ENCODE data around the gene TPRA1. TPM values are rescaled to one million over a fixed set of nuclear protein-coding genes. Genes with fewer than 3 reads are reported as not detected.
A peak's percentile ranks its signal among the peaks of the same experiment; 100 is the strongest.

TPRA1 gene
- polyA plus RNA-seq, 3 donors = 20.2 to 29.4 (median 23.4) TPM

DNA sequence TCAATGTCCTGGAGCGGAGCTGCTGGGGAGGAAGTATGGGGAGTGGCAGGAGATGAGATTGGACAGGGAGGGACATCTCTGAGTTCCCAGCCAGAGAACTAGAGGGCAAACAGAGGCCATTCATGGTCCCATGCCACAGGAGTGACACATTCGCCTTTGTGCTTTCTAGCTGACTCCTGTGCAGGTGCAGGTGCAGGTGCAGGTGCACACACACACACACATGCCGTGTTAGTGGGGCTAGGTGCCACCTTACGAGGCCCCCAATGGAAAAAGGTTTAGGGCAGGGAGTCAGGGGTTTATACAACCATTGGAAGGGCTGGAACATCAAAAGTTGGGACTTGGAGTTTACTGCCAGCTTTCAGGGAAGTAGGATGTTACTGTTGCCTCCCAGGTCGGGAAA lies 52.0 kb downstream of the TPRA1 start:
- no peaks in the 10 kb centered on the region for H3K9me3 Mint-ChIP-seq
- no peak for DNase-seq
- no peaks in the 10 kb centered on the region for H3K9me3 ChIP-seq (replicated peaks in 1 of 2; ENCODE audit: control insufficient read depth in 1 of 2, insufficient read depth in 1 of 2, low read length in 2 of 2)
- no peaks in the 10 kb centered on the region for H3K79me2 ChIP-seq (ENCODE audit: insufficient read depth, low read length)
- no peak overlapping the region for H3K27ac Mint-ChIP-seq
- no peak overlapping the region for H2AFZ ChIP-seq (ENCODE audit: insufficient read depth, low read depth, low read length, poor library complexity, severe bottlenecking)
- H3K27ac ChIP-seq (ENCODE audit: low read depth in 1 of 2, low read length in 2 of 2) = no peak overlapping the region
- H3K9ac ChIP-seq (ENCODE audit: insufficient read depth, low read length, poor library complexity, severe bottlenecking) = no peak overlapping the region
- TF ChIP-seq, protein P1, sequence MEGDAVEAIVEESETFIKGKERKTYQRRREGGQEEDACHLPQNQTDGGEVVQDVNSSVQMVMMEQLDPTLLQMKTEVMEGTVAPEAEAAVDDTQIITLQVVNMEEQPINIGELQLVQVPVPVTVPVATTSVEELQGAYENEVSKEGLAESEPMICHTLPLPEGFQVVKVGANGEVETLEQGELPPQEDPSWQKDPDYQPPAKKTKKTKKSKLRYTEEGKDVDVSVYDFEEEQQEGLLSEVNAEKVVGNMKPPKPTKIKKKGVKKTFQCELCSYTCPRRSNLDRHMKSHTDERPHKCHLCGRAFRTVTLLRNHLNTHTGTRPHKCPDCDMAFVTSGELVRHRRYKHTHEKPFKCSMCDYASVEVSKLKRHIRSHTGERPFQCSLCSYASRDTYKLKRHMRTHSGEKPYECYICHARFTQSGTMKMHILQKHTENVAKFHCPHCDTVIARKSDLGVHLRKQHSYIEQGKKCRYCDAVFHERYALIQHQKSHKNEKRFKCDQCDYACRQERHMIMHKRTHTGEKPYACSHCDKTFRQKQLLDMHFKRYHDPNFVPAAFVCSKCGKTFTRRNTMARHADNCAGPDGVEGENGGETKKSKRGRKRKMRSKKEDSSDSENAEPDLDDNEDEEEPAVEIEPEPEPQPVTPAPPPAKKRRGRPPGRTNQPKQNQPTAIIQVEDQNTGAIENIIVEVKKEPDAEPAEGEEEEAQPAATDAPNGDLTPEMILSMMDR (IDR thresholded peaks at IDR 0.05) = no peak
- 89% methylated on average over 1 of the region's 5 CpGs for WGBS (ENCODE audit: insufficient coverage)
- H3K4me3 Mint-ChIP-seq = no peak overlapping the region
- H3K4me1 Mint-ChIP-seq = no peaks in the 10 kb centered on the region
- no peaks in the 10 kb centered on the region for H3K36me3 ChIP-seq (replicated peaks in 1 of 2; ENCODE audit: control insufficient read depth in 1 of 2, insufficient read depth in 2 of 2, low read length in 2 of 2)
- H3K4me3 ChIP-seq (replicated peaks in 1 of 3; ENCODE audit: low read depth in 2 of 3, low read length in 3 of 3) = no peak overlapping the region
- no peaks in the 10 kb centered on the region for H3K4me1 ChIP-seq (ENCODE audit: control insufficient read depth in 1 of 2, insufficient read depth in 2 of 2, low read length in 2 of 2)
- no peaks in the 10 kb centered on the region for H4K20me1 ChIP-seq (ENCODE audit: insufficient read depth, low read length)
- no peaks in the 10 kb centered on the region for H3K27me3 ChIP-seq (ENCODE audit: control insufficient read depth in 2 of 2, insufficient read depth in 2 of 2, low read length in 2 of 2)
- peaks cover 12 to 16% (median 14%) of the 10 kb centered on the region in 3 donors for H3K27me3 Mint-ChIP-seq (ENCODE audit: low read depth in 3 of 3)
- intact Hi-C loops (cut with micrococcal nuclease) = no loop called here
- no peaks in the 10 kb centered on the region for H3K36me3 Mint-ChIP-seq
- H3K4me2 ChIP-seq (replicated peaks; ENCODE audit: extremely low read depth, low read length, poor library complexity, severe bottlenecking) = no peak overlapping the region

- peaks cover 10 to 14% (median 13%) of the 10 kb centered on the region in 3 donors for H3K27me3 Mint-ChIP-seq (ENCODE audit: low read depth in 3 of 3)
- no peak overlapping the region for H3K9ac ChIP-seq (ENCODE audit: insufficient read depth, low read length, poor library complexity, severe bottlenecking)
- no peaks in the 10 kb centered on the region for H3K36me3 ChIP-seq (replicated peaks in 1 of 2; ENCODE audit: control insufficient read depth in 1 of 2, insufficient read depth in 2 of 2, low read length in 2 of 2)
- no peaks in the 10 kb centered on the region for H3K9me3 Mint-ChIP-seq
- no peak overlapping the region for H3K27ac ChIP-seq (ENCODE audit: low read depth in 1 of 2, low read length in 2 of 2)
- DNase-seq = no peak
- WGBS (ENCODE audit: insufficient coverage) = 86% methylated on average over 13 of the region's 22 CpGs
- intact Hi-C loops (cut with micrococcal nuclease) = no loop called here
- H3K79me2 ChIP-seq (ENCODE audit: insufficient read depth, low read length) = no peaks in the 10 kb centered on the region
- H3K4me2 ChIP-seq (replicated peaks; ENCODE audit: extremely low read depth, low read length, poor library complexity, severe bottlenecking) = no peak overlapping the region
- TF ChIP-seq, protein P1 (IDR thresholded peaks at IDR 0.05) = no peak
- no peaks in the 10 kb centered on the region for H4K20me1 ChIP-seq (ENCODE audit: insufficient read depth, low read length)
- no peak overlapping the region for H2AFZ ChIP-seq (ENCODE audit: insufficient read depth, low read depth, low read length, poor library complexity, severe bottlenecking)
- H3K4me1 ChIP-seq (ENCODE audit: control insufficient read depth in 1 of 2, insufficient read depth in 2 of 2, low read length in 2 of 2) = no peaks in the 10 kb centered on the region
- no peak overlapping the region for H3K4me3 Mint-ChIP-seq
- H3K4me3 ChIP-seq (replicated peaks in 1 of 3; ENCODE audit: low read depth in 2 of 3, low read length in 3 of 3) = no peak overlapping the region
- H3K4me1 Mint-ChIP-seq = no peaks in the 10 kb centered on the region
- H3K27ac Mint-ChIP-seq = peak overlapping the region in 1 of 7 donors; percentile 54
- no peaks in the 10 kb centered on the region for H3K27me3 ChIP-seq (ENCODE audit: control insufficient read depth in 2 of 2, insufficient read depth in 2 of 2, low read length in 2 of 2)
- no peaks in the 10 kb centered on the region for H3K36me3 Mint-ChIP-seq
- no peaks in the 10 kb centered on the region for H3K9me3 ChIP-seq (replicated peaks in 1 of 2; ENCODE audit: control insufficient read depth in 1 of 2, insufficient read depth in 1 of 2, low read length in 2 of 2)
Measured at GRCh38 chr3:127536830-127537812, 53.4 kb downstream of the TPRA1 start.
